NCI-H1105 treated with DMSO at 0.1 percent for 48 hours (cell line): Measurements from ENCODE around the gene SCUBE1.

Source experiments
- DNase-seq: peaks from one replicate; lab custom pipeline; 2025; lab: John Stamatoyannopoulos, UW

The SCUBE1 gene

GRCh38 chr22:43155789-43156188 lies 187.4 kb downstream of the SCUBE1 start:
- DNase-seq = no peak

DNA sequence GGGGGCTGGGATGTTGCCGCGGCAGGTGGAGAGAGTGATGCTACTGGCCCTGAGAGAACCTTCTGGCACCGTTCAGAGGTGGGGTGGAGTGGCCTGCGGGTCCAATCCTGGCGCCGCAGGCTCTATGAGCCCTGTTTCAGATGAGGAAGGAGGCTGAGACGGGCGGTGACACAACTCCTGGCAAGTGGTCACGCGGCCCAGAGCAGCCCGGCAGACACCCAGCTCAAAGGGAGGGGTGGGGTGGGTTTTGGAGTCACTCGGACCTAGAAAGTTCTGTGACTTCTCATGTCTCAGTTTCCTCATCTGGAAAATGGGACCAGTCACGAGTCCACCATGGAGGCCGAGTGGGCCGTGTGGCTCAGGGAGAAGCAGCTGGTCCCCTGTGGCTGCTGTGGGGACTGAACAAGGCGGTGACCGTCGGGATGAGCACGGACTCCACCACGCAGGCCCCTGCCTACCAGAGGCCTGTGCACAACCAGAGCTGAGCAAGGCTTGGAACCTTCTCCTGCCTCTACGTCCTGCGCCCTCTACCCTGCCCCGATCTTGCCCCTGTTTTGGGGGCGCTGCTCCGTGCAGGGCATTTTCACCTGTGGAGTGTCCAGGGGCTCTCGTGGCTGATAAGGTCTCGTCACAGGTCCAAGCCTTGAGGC lies 188.2 kb downstream of the SCUBE1 start:
- DNase-seq = no peak

- no peak for DNase-seq
Measured at GRCh38 chr22:43153899-43154298, 189.3 kb downstream of the SCUBE1 start.

GRCh38 chr22:43152357-43153071 lies 190.7 kb downstream of the SCUBE1 start:
- no peak for DNase-seq

GRCh38 chr22:43152003-43152356 lies 191.2 kb downstream of the SCUBE1 start:
- no peak for DNase-seq

DNA sequence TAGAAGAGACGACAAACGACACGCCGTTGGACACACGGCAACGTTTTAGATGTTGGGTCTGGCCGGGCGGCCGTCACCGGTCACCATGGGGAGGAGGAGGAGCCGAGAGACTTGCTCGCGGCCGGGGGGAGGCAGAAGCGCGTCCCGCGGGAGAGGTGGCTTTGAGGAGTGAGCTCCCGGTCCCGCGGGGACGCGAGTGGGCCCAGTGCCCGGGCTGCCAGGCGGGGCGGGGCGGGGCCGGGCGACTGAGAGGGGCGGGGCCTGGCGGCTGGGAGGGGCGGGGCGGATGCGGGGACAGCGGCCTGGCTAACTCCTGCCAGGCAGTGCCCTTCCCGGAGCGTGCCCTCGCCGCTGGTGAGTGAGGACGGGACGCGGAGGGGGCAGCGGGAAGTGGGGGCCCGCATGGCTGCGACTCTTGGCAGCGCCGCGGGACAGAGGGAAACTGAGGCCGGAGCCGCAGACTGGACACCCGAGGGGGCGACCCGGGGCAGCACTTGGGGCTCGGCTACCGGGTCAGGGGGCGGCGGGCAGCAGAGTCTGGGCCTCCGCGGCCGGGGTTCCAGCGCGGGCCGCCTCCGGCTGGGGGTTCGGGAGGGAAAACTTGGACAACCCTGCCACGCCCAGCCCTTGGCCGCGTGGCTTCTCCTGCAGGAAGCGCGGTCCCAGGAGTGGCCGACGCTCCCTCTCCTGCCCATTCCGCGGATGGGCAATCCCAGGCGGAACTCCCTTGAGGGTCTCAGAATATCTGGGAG lies 191.7 kb downstream of the SCUBE1 start, which contains the start of gene TSPO:
TSS of gene TSPO (plus strand) at position 309 of the 752 bp plus-strand sequence. CDS start 7,680 bp downstream, outside the sequence.
- DNase-seq = no peak

DNA sequence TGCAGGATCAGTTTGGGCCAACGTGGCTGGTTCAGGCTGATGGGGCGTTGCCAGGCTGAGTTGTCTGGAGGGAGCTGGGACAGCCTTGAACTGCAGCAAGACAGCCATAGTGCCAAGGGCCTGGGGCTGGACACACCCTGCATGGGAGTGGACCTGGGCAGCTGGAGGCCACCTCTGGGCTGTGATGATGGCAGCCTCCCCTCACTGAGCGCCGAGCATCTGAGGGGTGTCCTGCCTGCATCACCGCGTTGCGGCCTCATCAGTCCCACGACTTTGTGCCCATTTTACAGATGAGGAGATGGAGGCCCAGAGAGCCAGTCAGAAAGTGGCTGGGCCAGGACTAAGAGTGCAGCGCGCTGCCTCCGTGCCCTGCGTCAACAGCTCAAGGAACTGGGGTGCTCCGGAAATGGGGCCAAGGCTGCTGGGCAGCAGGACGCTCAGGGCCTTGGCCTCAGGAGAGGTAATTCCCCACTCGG lies 192.4 kb downstream of the SCUBE1 start:
- no peak for DNase-seq

DNA sequence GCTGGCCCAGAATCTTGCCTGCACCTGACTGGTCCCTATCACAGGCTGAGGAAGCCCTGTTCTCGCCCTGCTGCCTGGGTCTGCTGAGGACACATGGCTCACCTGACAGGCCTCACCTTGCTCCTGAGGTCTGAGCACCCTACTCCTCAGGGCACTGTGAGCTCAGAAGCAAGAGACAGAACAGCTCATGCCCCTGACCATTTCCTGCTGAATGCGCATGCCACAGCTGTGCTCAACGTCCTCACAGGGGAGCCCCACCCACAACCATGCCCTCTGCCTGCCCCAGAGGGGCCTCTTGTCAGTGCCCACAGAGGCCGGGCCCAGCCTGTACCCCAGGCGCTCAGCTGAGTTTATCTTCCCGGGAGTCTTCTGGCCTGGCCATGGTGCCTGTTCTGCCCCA lies 194.6 kb downstream of the SCUBE1 start:
- no peak for DNase-seq

DNA sequence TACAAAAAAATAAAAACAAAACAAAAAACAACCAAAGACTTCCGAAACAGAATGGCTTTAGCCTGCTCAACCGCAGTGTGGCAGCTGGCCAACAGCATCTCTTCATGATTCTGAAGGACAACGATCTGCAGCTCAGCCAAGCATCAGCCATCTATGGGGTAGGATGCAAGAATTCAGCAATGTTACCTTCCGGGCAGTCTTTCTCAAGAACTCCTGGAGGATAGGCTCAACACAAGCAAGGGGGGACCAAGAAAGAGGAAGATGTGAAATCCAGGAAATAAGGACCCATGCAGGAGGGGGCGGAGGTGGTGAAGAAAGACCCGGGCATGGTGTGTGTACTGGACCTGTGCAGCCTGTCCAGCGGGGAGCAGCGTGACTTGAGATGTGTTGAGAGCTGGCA lies 195.4 kb downstream of the SCUBE1 start:
- DNase-seq = no peak
